DND-41 (cell line): Measurements from ENCODE around the gene BRAF.

Experiments
- ATAC-seq: fragments of 200-7000 bp; cut with Tn5 transposase; 3 replicates; pipeline ENCODE4 v1.9.1; 2021; ENCODE audit warnings: low read depth; ENCODE audit not compliant: insufficient read depth
- DNase-seq: peaks from one replicate; pipeline ENCODE4 v3.0.0-alpha.2; 2020
- H2AFZ ChIP-seq: 2 replicates; pipeline ENCODE4 v1.6.0; 2012; ENCODE audit warnings: low read depth, low read length
- H3K27ac ChIP-seq: 2 replicates; pipeline ENCODE4 v1.5.1; 2012; ENCODE audit warnings: low read length, inconsistent platforms
- H3K27me3 ChIP-seq: fragments of 200-600 bp; sonication (generic); 2 replicates; pipeline ENCODE4 v1.6.0; 2012; ENCODE audit warnings: low read length, mild to moderate bottlenecking, inconsistent platforms; ENCODE audit not compliant: insufficient read depth, poor library complexity
- H3K36me3 ChIP-seq: 2 replicates; pipeline ENCODE4 v1.5.1; 2012; ENCODE audit warnings: low read length, inconsistent platforms; ENCODE audit not compliant: insufficient read depth
- H3K4me1 ChIP-seq: 2 replicates; pipeline ENCODE4 v1.5.1; 2012; ENCODE audit warnings: mild to moderate bottlenecking, low read length; ENCODE audit not compliant: insufficient read depth
- H3K4me2 ChIP-seq: 2 replicates; pipeline ENCODE4 v1.6.0; 2012; ENCODE audit warnings: mild to moderate bottlenecking, moderate library complexity, low read length, inconsistent platforms; ENCODE audit not compliant: insufficient read depth
- H3K4me3 ChIP-seq, 2 experiments: fragments of 200-600 bp in 1 of 2; shearing (Covaris generic) in 1 of 2; 2 replicates each; pipeline ENCODE4 v1.5.1; 2012 to 2016; ENCODE audit warnings: inconsistent platforms in 2 of 2, low read length in 2 of 2, mild to moderate bottlenecking in 2 of 2, low read depth in 1 of 2, moderate library complexity in 1 of 2
- H3K79me2 ChIP-seq: 2 replicates; pipeline ENCODE4 v1.6.0; 2012; ENCODE audit warnings: low read length, inconsistent platforms; ENCODE audit not compliant: insufficient read depth
- H3K9ac ChIP-seq: 2 replicates; pipeline ENCODE4 v1.6.0; 2012; ENCODE audit warnings: low read depth, mild to moderate bottlenecking, inconsistent platforms, low read length, moderate library complexity
- H3K9me3 ChIP-seq: 2 replicates; pipeline ENCODE4 v1.5.1; 2012; ENCODE audit warnings: low read length, moderate library complexity, mild to moderate bottlenecking, inconsistent platforms; ENCODE audit not compliant: insufficient read depth, severe bottlenecking
- H4K20me1 ChIP-seq: 2 replicates; pipeline ENCODE4 v1.6.0; 2012; ENCODE audit warnings: low read length; ENCODE audit not compliant: insufficient read depth
- CTCF ChIP-seq: IDR thresholded peaks from 2 replicates; pipeline ENCODE4 v1.5.1; 2012; ENCODE audit warnings: borderline replicate concordance, low read length, moderate library complexity, mild to moderate bottlenecking; ENCODE audit not compliant: poor library complexity, severe bottlenecking; ENCODE audit errors: extremely low read depth
- EZH2 ChIP-seq: IDR thresholded peaks from 3 replicates; pipeline ENCODE4 v1.6.1; 2012; ENCODE audit warnings: borderline replicate concordance, low read depth, mild to moderate bottlenecking, moderate library complexity, low read length, inconsistent platforms; ENCODE audit not compliant: severe bottlenecking

BRAF gene

GRCh38 chr7:140902303-140902953, 22.3 kb downstream of the BRAF start:
- Histone ChIP-seq H3K79me2 (peaks cover 78% of the 10 kb centered on the region), H3K27me3 (no peaks in the 10 kb centered on the region), H3K36me3 (no peaks in the 10 kb centered on the region), H3K4me3 (no peak overlapping the region), H3K9me3 (peaks cover 7% of the 10 kb centered on the region), H3K27ac (no peak overlapping the region), H3K9ac (no peak overlapping the region), H4K20me1 (peaks cover 13% of the 10 kb centered on the region), H3K4me1 (peaks cover 4% of the 10 kb centered on the region), H2AFZ (no peak overlapping the region), H3K4me2 (no peak overlapping the region)
- DNase-seq (no peak), ATAC-seq (peak; percentile 58)
- TF ChIP-seq CTCF (no peak), EZH2 (no peak)

- H3K27me3 ChIP-seq = no peaks in the 10 kb centered on the region
- ATAC-seq (no peak), DNase-seq (no peak)
- peaks cover 82% of the 10 kb centered on the region for H3K79me2 ChIP-seq
- no peak overlapping the region for H3K4me2 ChIP-seq
- H3K9ac ChIP-seq = no peak overlapping the region
- no peak overlapping the region for H3K4me3 ChIP-seq
- H3K27ac ChIP-seq = no peak overlapping the region
- H3K36me3 ChIP-seq = no peaks in the 10 kb centered on the region
- H2AFZ ChIP-seq = no peak overlapping the region
- peaks cover 15% of the 10 kb centered on the region for H4K20me1 ChIP-seq
- peaks cover 4% of the 10 kb centered on the region for H3K4me1 ChIP-seq
- TF ChIP-seq CTCF (no peak), EZH2 (no peak)
- peaks cover 7% of the 10 kb centered on the region for H3K9me3 ChIP-seq
Measured at GRCh38 chr7:140901941-140902302, 22.8 kb downstream of the BRAF start.

- H3K27ac ChIP-seq = no peak overlapping the region
- DNase-seq (no peak), ATAC-seq (no peak)
- no peak overlapping the region for H3K4me3 ChIP-seq
- H2AFZ ChIP-seq = no peak overlapping the region
- peaks cover 87% of the 10 kb centered on the region for H3K79me2 ChIP-seq
- TF ChIP-seq CTCF (no peak), EZH2 (no peak)
- peaks cover 7% of the 10 kb centered on the region for H3K9me3 ChIP-seq
- no peak overlapping the region for H3K9ac ChIP-seq
- H3K4me2 ChIP-seq = no peak overlapping the region
- peaks cover 4% of the 10 kb centered on the region for H3K4me1 ChIP-seq
- no peaks in the 10 kb centered on the region for H3K27me3 ChIP-seq
- peaks cover 23% of the 10 kb centered on the region for H4K20me1 ChIP-seq
- H3K36me3 ChIP-seq = no peaks in the 10 kb centered on the region
Measured at GRCh38 chr7:140899883-140900282, 24.8 kb downstream of the BRAF start.
